NCI-H748 treated with DMSO at 0.1 percent for 48 hours (cell line): ENCODE measurements around the gene EVC.
A peak's percentile ranks its signal among the peaks of the same experiment; 100 is the strongest.
"Not testable (repeated sequence)": the region's sequence is repeated elsewhere in the genome, so short reads cannot be mapped to it uniquely, and the experiment has no call there.

Source experiments
- DNase-seq: peaks from one replicate; lab custom pipeline; 2025; lab: John Stamatoyannopoulos, UW

EVC gene

GRCh38 chr4:5812506-5813229, 101.7 kb downstream of the EVC start:
- peak; percentile 44 for DNase-seq

GRCh38 chr4:5813882-5814255, 102.9 kb downstream of the EVC start:
- no peak for DNase-seq

- DNase-seq = no peak
Measured at GRCh38 chr4:5814421-5814820, 103.4 kb downstream of the EVC start.

- DNase-seq = no peak
Measured at GRCh38 chr4:5815641-5816040, 104.6 kb downstream of the EVC start.

- no peak for DNase-seq
Measured at GRCh38 chr4:5816101-5816500, 105.1 kb downstream of the EVC start.

- no peak for DNase-seq
Measured at GRCh38 chr4:5816851-5817375, 105.9 kb downstream of the EVC start.

- no peak for DNase-seq
Measured at GRCh38 chr4:5821665-5822358, 110.8 kb downstream of the EVC start.

GRCh38 chr4:5822619-5823018, 111.6 kb downstream of the EVC start:
- no peak for DNase-seq

- no peak for DNase-seq
Measured at GRCh38 chr4:5823542-5824211, 112.7 kb downstream of the EVC start.

- DNase-seq = no peak
Measured at GRCh38 chr4:5824227-5824626, 113.2 kb downstream of the EVC start.

GRCh38 chr4:5824635-5825034, 113.6 kb downstream of the EVC start:
- no peak for DNase-seq

- DNase-seq = no peak
Measured at GRCh38 chr4:5825321-5826041, 114.5 kb downstream of the EVC start.

GRCh38 chr4:5826437-5827107, 115.6 kb downstream of the EVC start:
- DNase-seq = no peak

GRCh38 chr4:5827108-5828004, 116.4 kb downstream of the EVC start:
- DNase-seq = no peak

GRCh38 chr4:5828005-5828391, 117.0 kb downstream of the EVC start:
- no peak for DNase-seq

GRCh38 chr4:5836943-5837342, 125.9 kb downstream of the EVC start:
- DNase-seq = no peak

- not testable (repeated sequence) for DNase-seq
Measured at GRCh38 chr4:5837483-5837882, 126.5 kb downstream of the EVC start.

- no peak for DNase-seq
Measured at GRCh38 chr4:5839332-5839731, 128.3 kb downstream of the EVC start.

GRCh38 chr4:5839751-5840674, 129.0 kb downstream of the EVC start:
- DNase-seq = no peak

- DNase-seq = no peak
Measured at GRCh38 chr4:5842456-5842855, 131.5 kb downstream of the EVC start.
